HG02571 (cell line): ENCODE measurements around the gene LILRA6.
"Not testable (repeated sequence)": the region's sequence is repeated elsewhere in the genome, so short reads cannot be mapped to it uniquely, and the experiment has no call there.

Experiments
- ATAC-seq: cut with Tn5 transposase; IDR thresholded peaks from one replicate; pipeline ENCODE4 v1.9.1; 2021; ENCODE audit warnings: mild to moderate bottlenecking, moderate library complexity; ENCODE audit not compliant: unreplicated experiment

Gene LILRA6

DNA sequence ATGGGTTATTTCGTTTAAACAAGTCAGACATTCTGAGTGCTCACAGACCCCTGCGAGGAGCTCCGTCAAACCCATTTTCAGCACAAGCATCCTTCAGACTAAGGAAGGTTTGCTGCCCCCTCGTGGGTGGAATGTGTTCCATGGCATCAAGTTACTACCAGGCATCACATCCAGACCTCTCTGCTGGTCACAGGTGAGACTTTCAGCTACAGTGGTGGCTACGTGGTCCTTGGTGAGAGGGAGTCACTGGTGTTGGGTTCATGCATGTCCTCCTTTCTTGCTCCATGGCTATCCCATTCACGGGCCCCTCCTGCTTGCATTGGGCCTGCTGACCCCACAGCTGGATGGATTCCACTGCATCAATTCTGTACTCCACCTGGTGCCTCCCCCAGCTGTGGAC lies 23.5 kb upstream of the LILRA6 start:
- ATAC-seq, result no peak

DNA sequence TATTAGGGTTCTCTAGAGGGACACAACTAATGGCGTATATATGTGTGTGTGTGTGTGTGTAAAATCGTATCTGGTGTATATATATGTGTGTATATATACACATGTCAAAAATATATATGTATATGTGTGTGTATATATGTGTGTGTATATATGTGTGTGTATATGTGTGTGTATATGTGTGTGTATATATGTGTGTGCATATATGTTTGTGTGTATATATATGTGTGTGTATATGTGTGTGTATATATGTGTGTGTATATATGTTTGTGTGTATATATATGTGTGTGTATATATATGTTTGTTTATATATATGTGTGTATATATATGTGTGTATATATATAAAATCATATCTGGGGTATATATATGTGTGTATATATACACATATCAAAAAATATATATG lies 19.9 kb upstream of the LILRA6 start:
- ATAC-seq, result no peak

GRCh38 chr19:54262066-54262465 lies 19.5 kb upstream of the LILRA6 start:
- no peak for ATAC-seq

GRCh38 chr19:54257116-54257480 lies 14.5 kb upstream of the LILRA6 start, which contains the start of gene LILRB5:
Gene LILRB5 (minus strand): TSS chr19:54257273. CDS start chr19:54257193, 80 bp downstream.
- no peak for ATAC-seq

- ATAC-seq, result no peak
Measured at GRCh38 chr19:54256250-54257115, 13.9 kb upstream of the LILRA6 start.

DNA sequence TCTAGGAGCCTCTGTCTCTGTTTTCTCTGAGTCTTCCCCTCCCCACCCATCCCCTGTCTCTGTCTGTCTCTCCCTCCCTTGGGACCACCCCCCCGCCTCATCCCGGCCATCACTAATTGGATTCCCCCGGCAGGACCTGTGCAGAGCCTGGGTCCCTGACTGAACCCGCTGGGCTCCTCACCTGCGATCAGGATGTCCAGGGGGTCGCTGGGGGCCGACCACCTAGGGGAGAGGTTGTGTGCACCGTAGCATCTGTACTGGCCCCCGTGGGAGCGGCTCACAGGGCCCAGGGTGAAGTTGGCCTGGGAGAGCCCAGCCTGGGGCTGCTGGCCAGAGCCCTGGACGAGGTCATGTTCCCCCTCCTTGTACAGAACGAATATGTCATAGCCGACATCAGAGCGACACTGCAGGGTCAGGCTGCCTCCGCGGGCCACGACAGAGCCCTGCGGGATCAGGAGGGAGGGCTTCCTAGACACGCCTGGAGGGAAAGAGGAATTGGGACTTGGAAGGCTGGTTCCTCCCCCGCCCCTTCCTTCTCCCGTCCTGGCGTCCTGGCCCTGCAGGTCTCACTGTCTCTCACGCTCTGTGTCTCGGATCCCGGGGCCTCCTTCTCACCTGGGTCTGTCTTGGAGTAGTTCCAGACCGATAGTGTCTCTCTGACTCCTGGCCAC lies 12.7 kb upstream of the LILRA6 start:
- ATAC-seq, result no peak

- ATAC-seq, result no peak
Measured at GRCh38 chr19:54254195-54254906, 11.8 kb upstream of the LILRA6 start.

DNA sequence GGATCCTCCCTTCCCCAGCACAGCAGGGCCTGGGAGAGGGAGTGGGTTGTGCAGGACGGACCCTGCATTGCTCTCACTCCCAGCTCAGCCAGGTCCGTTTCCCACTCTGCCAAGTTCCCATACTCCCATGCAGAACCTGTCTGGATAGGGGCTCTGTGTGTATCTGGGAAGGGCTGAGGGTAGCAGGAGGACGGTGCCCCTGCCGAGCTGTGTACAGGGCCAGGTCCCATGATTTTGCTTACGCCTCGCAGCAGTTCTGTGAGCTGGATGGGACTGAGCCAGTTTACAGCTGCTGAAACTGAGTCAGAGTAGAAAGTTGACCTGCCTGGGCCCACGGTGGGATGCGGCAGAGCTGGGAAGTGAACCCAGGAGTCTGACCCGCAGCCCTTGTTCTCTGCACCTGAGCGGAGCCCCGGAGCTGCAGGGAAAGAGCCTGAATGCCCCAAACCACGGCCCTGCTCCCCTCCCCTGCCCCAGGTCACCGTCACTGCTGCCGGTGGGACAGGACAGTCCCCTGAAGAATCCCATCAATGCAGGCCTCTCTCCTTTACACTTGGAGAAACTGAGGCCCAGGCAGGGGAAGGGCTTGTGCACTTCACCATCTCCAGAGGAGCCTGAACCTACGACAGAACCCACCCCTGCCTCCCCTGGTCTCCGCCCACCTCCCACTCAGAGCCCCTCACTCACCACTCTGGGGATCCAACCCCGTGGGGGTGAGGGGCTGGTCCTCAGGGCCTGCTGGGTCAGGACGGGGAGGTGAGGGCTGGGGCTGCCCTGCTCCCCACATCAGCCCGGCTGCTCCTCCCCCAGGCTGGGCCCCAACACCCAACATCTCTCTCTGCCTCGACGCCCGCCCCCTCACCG lies 11.0 kb upstream of the LILRA6 start:
- no peak for ATAC-seq

DNA sequence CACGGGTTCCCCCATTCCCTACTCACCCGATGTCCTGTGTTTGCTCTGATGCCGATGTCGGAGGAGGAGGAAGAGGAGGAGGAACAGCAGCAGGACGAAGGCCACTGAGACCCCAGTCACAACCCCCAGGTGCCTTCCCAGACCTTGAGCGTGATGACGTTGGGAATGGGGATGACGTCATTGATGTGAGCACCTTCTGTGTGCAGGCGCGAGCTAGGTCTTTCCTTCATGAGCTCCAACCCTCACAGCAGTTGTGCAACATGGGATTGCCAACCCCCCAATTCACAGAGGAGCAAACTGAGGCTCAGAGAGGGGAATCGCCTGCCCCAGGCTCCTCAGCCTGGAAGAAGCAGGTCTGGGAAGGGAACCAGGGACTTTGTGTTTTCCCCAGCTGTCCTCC lies 10.3 kb upstream of the LILRA6 start:
- ATAC-seq, result no peak

DNA sequence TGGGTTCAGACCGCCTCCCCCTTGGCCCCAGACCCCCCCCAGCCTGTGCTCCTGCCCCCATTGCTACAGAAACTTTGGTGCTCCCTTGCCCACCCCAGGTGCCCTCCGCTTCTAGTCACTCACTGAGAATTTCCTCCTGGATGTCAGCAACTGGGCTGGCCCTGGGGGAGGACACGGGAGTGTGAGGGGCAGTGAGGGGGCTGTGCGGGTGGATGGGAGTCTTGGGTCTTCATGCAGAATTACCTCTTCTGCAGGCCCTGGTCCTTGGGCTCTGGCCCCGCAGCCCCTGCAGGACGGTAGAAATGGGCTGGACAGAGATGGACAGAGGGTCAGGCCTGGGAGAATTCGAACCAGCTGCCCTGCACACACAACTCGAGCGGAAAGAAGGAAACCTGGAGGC lies 9.7 kb upstream of the LILRA6 start:
- ATAC-seq, result no peak

- ATAC-seq, result no peak
Measured at GRCh38 chr19:54248016-54248601, 5.5 kb upstream of the LILRA6 start.

DNA sequence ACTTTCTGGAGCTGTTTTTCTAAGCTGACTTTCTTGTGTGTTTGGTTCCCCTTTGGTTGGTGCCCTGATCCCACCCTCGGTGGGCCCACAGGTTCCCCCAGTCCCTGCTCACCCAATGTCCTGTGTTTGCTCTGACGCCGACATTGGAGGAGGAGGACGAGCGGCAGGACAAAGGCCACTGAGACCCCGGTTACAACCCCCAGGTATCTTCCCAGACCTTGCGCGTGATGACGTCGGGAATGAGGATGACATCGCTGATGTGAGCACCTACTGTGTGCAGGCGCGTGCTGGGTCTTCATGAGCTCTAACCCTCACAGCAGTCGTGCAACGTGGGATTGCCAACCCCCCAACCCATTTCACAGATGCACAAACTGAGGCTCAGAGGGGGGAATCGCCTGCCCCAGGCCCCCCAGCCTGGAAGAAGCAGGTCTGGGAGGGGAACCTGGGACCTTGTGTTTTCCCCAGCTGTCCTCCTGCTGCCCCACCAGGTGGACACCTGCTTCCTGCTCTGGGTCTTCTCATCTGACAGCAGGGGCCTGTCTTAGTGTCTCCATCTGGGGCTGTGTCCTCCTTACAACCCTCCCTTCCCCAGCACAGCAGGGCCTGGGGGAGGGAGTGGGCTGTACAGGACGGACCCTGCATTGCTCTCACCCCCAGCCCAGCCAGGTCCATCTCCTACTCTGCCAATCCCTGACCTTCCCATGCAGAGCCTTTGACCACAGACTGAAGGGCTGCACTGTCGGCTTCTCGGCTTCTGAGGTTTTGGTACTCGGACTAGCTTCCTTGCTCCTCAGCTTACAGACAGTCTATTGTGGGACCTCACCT lies 4.7 kb upstream of the LILRA6 start:
- no peak for ATAC-seq

- no peak for ATAC-seq
Measured at GRCh38 chr19:54245936-54246335, 3.3 kb upstream of the LILRA6 start.

DNA sequence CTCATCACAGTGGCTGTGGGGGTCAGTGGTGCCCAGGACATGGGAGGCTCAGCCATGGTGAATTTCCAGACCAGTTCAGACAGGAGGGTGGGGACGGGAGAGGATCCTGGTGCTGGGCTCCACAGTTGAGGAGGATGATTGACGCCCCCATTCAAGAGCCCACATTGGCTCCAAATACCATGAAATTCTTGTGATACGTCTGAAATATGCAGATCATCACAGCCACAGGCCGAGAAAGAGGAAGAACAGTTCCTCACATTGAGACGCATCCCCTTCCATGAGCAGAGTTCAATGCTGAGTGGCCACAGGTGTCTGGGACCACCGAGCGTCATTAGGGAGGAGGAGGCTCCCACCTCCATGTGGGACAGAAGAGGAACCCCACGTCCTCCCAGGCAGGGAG lies 1.2 kb upstream of the LILRA6 start:
- not testable (repeated sequence) for ATAC-seq

DNA sequence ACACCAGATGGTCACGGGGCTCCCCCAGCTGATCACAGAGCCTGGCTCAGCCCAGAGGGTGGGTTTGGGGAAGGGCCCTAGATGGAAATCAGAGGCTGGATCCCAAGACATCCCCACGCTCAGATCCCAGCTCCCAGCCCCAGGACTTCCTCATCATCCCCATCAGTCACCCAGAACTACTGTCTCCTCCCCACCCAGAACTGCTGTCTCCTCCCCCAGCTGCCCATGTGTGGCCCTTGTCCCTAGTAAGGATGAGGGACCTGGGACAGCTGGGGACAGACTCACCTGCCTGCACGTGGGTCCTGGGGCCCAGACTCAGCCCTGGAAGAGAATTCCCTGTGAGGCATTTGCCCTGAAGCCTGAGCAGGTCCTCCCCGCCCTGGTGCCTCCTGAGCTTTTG lies 356 bp downstream of the LILRA6 start:
- not testable (repeated sequence) for ATAC-seq

DNA sequence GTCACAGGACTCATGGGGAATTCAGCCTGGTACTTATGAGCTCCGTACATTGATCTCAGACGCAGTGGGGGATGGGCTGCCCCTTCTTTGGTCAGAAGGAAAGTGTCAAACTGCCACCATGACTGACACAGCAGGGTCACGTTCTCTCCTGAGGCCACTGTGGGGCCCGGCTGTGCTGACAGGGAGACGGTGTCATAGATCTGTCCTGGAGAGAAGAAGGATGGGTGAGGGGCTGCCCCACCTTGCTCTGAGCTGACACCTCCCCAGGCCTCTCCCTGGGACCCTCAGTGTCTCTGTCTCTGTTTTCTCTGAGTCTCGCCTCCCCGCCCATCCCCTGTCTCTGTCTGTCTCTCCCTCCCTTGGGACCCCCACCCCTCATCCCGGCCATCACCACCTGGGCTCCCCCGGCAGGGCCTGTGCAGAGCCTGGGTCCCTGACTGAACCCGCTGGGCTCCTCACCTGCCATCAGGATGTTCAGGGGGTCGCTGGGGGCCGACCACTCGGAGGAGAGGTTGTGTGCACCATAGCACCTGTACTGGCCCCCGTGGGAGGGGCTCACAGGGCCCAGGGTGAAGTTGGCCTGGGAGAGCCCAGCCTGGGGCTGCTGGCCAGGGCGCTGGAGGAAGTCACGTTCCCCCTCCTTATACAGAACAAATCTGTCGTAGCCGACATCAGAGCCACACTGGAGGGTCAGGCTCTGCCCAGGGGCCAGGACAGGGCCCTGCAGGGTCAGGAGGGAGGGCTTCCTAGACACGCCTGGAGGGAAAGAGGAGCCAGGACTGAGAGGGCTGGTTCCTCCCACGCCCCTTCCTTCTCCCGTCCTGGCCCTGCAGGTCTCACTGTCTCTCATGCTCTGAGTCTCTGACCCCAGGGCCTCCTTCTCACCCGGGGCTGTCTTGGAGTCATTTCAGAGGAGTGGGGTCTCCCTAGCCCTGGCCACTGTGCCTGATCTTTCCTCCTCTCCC lies 1.9 kb downstream of the LILRA6 start:
- not testable (repeated sequence) for ATAC-seq

DNA sequence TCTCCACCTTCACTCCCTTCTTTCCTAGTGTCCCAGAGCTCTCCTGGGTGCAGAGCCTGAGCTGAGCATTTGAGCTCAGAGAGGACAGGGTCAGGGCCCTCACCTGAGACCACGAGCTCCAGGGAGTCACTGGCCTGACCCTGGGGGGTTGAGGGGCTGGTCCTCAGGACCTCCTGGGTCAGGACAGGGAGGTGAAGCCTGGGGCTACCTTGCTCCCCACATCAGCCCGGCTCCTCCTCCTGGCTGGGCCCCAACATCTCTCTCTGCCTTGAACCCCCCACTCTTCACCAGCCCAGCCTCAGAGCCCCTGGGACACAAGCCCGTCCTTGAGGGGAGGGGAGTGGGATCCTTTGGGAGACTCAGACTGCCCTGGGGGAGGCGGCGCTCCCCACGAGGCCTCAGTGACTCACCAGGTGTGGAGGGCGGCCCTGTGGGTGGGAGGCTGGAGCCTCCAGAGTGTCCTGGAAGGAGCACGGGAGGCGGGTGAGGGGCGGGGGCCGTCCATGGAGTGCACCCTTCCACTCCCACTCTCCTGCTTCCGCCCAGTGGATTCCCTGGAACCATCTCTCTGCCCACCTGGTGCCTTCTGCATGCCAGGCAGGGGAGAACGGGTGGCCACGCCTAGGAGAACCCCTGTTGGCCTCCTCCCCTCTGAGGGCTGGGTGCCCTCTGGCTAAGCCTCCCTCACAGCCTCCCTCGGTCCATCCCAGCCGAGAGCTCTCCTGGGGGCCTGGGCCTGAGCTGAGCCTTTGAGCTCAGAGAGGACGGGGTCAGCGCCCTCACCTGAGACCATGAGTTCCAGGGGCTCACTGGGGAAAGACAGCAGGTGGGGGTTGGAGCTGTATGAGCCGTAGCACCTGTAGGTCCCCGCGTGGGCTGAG lies 2.9 kb downstream of the LILRA6 start:
- ATAC-seq, result not testable (repeated sequence)
